HG03575 (cell line): Measurements from ENCODE around the gene FMNL2.
"Not testable (repeated sequence)": the region's sequence is repeated elsewhere in the genome, so short reads cannot be mapped to it uniquely, and the experiment has no call there.

Source experiments
- ATAC-seq: cut with Tn5 transposase; IDR thresholded peaks from one replicate; pipeline ENCODE4 v1.9.1; 2021; ENCODE audit not compliant: unreplicated experiment, insufficient number of reproducible peaks, low FRiP score; ENCODE audit errors: extremely low read depth

The FMNL2 gene

GRCh38 chr2:152499896-152500735 lies 165.1 kb downstream of the FMNL2 start:
- no peak for ATAC-seq

- no peak for ATAC-seq
Observed at GRCh38 chr2:152500772-152501171, 165.8 kb downstream of the FMNL2 start.

DNA sequence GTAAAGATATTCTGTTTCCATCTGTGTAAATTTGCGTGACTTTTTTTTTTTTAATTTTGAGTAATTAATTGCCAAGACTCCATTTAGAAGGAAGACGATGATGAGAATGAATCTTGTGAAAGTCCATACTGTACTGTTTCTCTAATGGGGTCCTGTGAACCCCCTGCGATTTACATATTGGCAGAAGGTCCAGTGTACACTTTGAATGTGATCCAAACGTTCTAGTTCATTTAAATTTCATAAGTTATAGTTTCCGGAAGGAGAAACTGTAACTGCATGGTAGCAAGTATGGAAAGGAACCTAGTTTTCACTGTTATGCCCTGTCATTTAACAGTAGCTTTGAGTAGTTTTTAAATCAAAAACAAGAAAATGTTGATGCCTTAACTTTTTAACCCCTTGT lies 166.7 kb downstream of the FMNL2 start:
- ATAC-seq: no peak

DNA sequence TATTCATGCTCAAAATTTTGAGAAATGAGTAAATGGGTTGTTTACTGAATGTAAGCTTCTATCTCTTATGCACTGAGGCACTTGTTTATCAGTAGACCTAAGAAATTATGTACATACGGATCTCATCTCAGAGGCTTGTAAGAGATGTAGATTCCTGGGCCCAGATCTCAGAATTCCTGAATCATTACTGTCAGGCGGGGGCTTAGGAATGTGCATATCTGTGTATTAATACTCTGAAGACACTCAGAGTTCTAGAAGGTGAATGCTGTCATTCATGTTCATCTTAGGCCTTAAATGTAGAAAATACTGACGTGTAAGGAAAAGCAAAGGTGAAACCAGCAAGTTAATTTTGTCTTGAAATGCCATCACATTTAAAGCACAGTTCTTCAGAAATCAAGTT lies 169.6 kb downstream of the FMNL2 start:
- ATAC-seq: no peak

- ATAC-seq: no peak
Observed at GRCh38 chr2:152505495-152505906, 170.5 kb downstream of the FMNL2 start.

DNA sequence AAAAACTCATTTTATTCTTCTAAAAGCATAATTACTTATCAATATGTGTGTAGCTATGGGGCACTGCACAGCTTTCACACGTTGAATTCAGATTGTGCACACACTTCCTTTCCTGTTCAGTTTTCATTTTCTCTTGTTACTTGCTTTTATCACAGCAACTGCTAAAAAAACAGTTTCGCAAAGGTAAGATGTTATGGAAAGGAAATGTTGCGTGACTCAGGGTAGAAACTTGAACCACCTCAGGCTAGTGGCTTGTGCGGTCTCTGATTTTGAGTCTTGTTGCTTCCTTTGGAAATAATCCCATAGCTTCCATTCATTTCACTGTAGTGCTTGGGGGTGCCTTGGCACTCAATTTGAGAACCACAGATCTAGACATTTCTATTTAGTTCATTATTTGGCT lies 171.9 kb downstream of the FMNL2 start:
- no peak for ATAC-seq

DNA sequence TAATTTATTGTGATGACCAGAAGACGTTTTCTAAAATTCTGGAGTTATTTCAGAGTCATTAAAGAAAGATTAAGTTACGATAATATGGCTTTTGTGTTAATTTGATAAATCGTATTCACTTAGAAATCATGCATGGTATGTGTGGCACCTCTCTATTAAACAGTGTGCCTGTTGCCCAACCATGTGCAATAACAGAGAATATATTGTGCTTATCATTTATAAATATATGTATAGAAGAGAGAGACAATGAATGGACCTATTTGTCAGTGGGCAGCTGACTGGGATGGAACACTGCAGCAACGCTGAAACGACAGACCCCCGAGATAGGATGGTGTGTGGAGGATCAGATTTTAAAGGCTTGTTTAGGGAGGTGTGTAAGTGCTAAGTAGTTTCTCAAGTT lies 172.9 kb downstream of the FMNL2 start:
- no peak for ATAC-seq

- no peak for ATAC-seq
Observed at GRCh38 chr2:152508446-152508845, 173.5 kb downstream of the FMNL2 start.

DNA sequence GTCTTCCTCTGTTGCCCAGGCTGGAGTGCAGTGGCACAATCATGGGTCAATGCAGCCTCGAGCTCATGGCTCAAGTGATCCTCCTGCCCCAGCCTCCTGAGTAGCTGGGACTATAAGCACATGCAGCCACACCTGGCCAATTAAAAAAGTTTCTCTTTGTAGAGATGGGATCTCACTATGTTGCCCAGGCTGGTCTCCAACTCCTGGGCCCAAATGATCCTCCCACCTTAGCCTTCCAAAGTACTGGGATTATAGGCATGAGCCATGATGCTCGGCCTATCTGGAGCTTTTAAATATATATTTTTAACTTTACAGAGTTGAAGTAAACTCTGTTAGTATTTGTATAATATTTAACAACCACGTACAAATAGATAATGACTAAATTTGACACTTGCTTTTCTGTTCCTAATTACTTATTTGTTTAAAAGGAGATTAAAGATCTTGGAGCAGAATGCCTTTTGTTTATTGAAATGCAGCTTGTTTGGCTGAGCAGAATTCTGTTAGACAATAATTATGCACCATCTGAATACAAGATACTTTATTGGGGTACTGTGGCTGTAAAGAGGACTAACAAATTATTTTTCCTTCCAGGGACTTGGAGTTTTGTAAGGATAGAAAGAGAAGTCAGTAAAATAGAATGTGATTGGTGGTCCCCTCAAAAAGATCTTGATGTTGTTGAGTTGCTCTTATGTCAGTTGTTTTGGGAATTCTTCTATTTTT lies 175.0 kb downstream of the FMNL2 start:
- no peak for ATAC-seq

DNA sequence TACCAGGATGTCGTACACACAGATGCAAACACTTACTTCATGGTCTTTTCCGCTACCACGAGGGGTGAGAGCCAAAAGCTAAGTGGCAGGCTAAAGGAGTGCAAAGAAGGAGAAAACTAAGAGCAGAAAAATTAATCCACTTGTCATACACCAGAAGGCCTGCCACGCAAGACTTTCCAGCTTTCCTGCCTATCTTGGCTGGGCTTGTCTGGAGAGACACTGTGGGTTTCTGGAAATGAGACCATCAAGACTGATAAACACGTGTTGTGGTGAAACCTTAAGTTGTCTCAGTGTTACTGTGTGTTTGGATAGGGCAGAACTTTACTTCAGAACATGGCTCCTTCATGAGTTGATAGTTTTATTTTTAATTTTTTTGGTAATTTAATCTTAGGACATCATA lies 175.6 kb downstream of the FMNL2 start:
- ATAC-seq: no peak

GRCh38 chr2:152511981-152512380 lies 177.0 kb downstream of the FMNL2 start:
- ATAC-seq: no peak

DNA sequence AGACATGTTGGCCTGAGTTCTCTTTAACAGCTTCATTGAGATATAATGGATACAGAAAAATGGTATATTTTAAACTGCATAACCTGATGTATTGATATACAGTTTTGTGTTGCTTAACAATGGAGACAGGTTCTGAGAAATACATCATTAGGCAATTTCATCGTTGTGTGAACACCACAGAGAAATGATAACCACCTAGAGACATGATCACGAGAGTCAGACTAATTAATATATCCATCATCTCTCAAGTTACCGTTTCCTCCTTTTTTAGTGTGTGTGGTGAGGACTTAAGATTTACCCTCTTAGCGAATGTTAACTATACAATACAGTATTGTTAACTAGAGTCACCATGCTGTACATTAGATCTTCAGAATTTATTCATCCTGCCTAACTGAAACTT lies 178.1 kb downstream of the FMNL2 start:
- no peak for ATAC-seq

DNA sequence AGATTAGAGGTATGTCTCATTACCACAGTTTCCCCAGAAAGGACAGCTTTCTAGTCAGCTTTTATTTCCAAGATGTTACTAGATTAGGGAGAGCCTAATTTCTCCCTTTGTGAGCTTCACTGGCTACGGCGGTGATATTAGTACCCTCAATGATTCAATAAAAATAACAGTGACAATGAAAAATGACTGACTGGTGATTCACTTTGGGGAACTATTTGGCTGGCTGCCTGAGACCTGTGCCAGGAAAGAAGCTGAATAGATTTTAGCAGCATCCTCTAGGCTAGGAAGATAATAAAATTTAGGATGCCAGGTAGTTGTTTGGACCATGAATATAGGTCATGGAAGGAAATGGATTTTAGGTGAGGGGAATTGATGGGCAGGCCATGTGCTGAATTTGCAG lies 178.7 kb downstream of the FMNL2 start:
- ATAC-seq: no peak

- ATAC-seq: no peak
Observed at GRCh38 chr2:152518034-152518433, 183.1 kb downstream of the FMNL2 start.

- ATAC-seq: no peak
Observed at GRCh38 chr2:152518641-152519580, 183.9 kb downstream of the FMNL2 start.

DNA sequence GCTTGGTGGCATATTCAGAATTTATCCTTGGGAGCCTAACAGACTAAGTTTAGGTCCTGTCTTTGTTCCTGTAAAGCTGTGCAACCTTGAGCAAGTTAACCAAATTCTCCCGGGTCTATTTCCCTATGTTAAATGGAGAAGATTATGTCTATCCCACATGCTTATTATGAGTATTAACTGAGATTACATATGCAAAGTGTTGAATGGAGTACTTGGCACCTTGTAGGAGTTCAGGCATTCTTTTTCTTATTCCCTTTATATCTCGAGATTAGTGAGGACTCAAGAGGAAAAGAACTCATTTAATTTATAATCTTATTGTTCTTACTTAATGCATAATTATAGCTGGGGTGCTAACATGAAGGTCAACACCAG lies 184.6 kb downstream of the FMNL2 start:
- no peak for ATAC-seq

DNA sequence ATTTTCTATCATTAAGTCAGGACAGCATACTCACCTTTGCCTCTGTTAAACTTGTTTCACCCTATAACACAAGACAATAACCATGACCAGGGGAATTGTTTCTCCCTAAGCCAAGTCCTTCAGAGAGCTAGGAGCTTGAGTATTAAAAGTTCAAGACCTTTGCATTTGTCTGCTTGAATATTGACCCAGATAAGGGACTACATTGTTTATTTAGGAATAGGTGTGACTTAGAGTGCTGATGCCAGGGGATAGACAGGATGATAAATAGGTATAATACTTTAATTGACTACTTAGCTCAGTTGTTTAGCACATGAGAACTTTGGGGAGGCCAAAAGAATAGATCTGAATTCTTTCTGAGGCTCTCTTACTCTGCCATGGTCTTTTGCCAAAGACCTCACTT lies 185.8 kb downstream of the FMNL2 start:
- no peak for ATAC-seq

GRCh38 chr2:152522446-152522845 lies 187.5 kb downstream of the FMNL2 start:
- not testable (repeated sequence) for ATAC-seq

DNA sequence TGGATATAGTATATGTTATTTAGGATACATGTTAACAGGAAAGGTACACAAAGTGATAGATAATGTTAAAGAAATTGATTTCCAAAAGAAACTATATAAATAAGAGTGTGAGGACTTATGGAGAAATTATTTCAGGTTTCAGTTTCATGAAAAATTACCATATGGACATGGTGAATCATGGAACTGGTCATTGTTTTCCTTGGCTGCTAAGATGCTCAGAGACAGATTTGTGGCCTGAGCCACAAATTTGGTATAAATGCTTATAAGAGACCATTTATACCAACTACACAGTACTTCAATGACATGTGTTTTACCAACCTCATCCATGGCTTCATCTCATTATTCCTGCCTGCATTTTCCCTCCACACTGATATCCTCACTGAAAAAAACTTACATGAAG lies 188.1 kb downstream of the FMNL2 start:
- no peak for ATAC-seq
